Measurements from ENCODE around the gene OR9Q1. TPM values are rescaled to one million over a fixed set of nuclear protein-coding genes. Genes with fewer than 3 reads are reported as not detected.

OR9Q1 gene
- total RNA-seq, 1 donor: not detected

- no peaks in the 10 kb centered on the region for H4K20me1 ChIP-seq (ENCODE audit: insufficient read depth, low read length)
- H3K9me3 ChIP-seq (ENCODE audit: low read depth, low read length): no peaks in the 10 kb centered on the region
- no peak for TF ChIP-seq CTCF (IDR thresholded peaks at IDR 0.05; ENCODE audit: extremely low read depth, low read depth, low read length)
- H3K79me2 ChIP-seq (ENCODE audit: insufficient read depth, low read length): no peaks in the 10 kb centered on the region
- H3K4me1 ChIP-seq (ENCODE audit: insufficient read depth, low read length): no peaks in the 10 kb centered on the region
- H3K4me3 ChIP-seq (ENCODE audit: insufficient read depth, low read length): no peak overlapping the region
- no peaks in the 10 kb centered on the region for H3K36me3 ChIP-seq (ENCODE audit: insufficient read depth, low read length)
- H2AFZ ChIP-seq (ENCODE audit: low read length): no peak overlapping the region
- H3K27ac ChIP-seq (ENCODE audit: low read depth, low read length): no peak overlapping the region
- no peaks in the 10 kb centered on the region for H3K27me3 ChIP-seq (ENCODE audit: insufficient read depth, low read length)
- DNase-seq (ENCODE audit: insufficient read length, low spot score, missing footprints): no peak
- no peak overlapping the region for H3K4me2 ChIP-seq (ENCODE audit: insufficient read depth, low read length)
Measured at GRCh38 chr11:58164990-58165389, 141.3 kb downstream of the OR9Q1 start.

- Histone ChIP-seq H4K20me1 (ENCODE audit: insufficient read depth, low read length) (no peaks in the 10 kb centered on the region), H2AFZ (ENCODE audit: low read length) (no peak overlapping the region), H3K9me3 (ENCODE audit: low read depth, low read length) (no peaks in the 10 kb centered on the region), H3K27ac (ENCODE audit: low read depth, low read length) (no peak overlapping the region), H3K27me3 (ENCODE audit: insufficient read depth, low read length) (no peaks in the 10 kb centered on the region), H3K4me3 (ENCODE audit: insufficient read depth, low read length) (no peak overlapping the region), H3K79me2 (ENCODE audit: insufficient read depth, low read length) (no peaks in the 10 kb centered on the region), H3K4me2 (ENCODE audit: insufficient read depth, low read length) (no peak overlapping the region), H3K4me1 (ENCODE audit: insufficient read depth, low read length) (no peaks in the 10 kb centered on the region), H3K36me3 (ENCODE audit: insufficient read depth, low read length) (no peaks in the 10 kb centered on the region)
- no peak for DNase-seq (ENCODE audit: insufficient read length, low spot score, missing footprints)
- no peak for TF ChIP-seq CTCF (IDR thresholded peaks at IDR 0.05; ENCODE audit: extremely low read depth, low read depth, low read length)
Measured at GRCh38 chr11:58165504-58166106, 141.9 kb downstream of the OR9Q1 start.

- Histone ChIP-seq H3K27me3 (ENCODE audit: insufficient read depth, low read length) (no peaks in the 10 kb centered on the region), H3K36me3 (ENCODE audit: insufficient read depth, low read length) (no peaks in the 10 kb centered on the region), H3K9me3 (ENCODE audit: low read depth, low read length) (no peaks in the 10 kb centered on the region), H3K79me2 (ENCODE audit: insufficient read depth, low read length) (no peaks in the 10 kb centered on the region), H2AFZ (ENCODE audit: low read length) (no peak overlapping the region), H3K4me1 (ENCODE audit: insufficient read depth, low read length) (no peaks in the 10 kb centered on the region), H3K27ac (ENCODE audit: low read depth, low read length) (no peak overlapping the region), H3K4me3 (ENCODE audit: insufficient read depth, low read length) (no peak overlapping the region), H4K20me1 (ENCODE audit: insufficient read depth, low read length) (no peaks in the 10 kb centered on the region), H3K4me2 (ENCODE audit: insufficient read depth, low read length) (no peak overlapping the region)
- no peak for TF ChIP-seq CTCF (IDR thresholded peaks at IDR 0.05; ENCODE audit: extremely low read depth, low read depth, low read length)
- DNase-seq (ENCODE audit: insufficient read length, low spot score, missing footprints): no peak
Measured at GRCh38 chr11:58177409-58178054, 153.9 kb downstream of the OR9Q1 start.

- no peak for TF ChIP-seq CTCF (IDR thresholded peaks at IDR 0.05; ENCODE audit: extremely low read depth, low read depth, low read length)
- no peak overlapping the region for H2AFZ ChIP-seq (ENCODE audit: low read length)
- no peak overlapping the region for H3K27ac ChIP-seq (ENCODE audit: low read depth, low read length)
- no peaks in the 10 kb centered on the region for H3K79me2 ChIP-seq (ENCODE audit: insufficient read depth, low read length)
- no peaks in the 10 kb centered on the region for H3K36me3 ChIP-seq (ENCODE audit: insufficient read depth, low read length)
- H4K20me1 ChIP-seq (ENCODE audit: insufficient read depth, low read length): no peaks in the 10 kb centered on the region
- H3K4me2 ChIP-seq (ENCODE audit: insufficient read depth, low read length): no peak overlapping the region
- no peak overlapping the region for H3K4me3 ChIP-seq (ENCODE audit: insufficient read depth, low read length)
- no peaks in the 10 kb centered on the region for H3K27me3 ChIP-seq (ENCODE audit: insufficient read depth, low read length)
- no peak for DNase-seq (ENCODE audit: insufficient read length, low spot score, missing footprints)
- H3K4me1 ChIP-seq (ENCODE audit: insufficient read depth, low read length): no peaks in the 10 kb centered on the region
- H3K9me3 ChIP-seq (ENCODE audit: low read depth, low read length): no peaks in the 10 kb centered on the region
Measured at GRCh38 chr11:58178444-58178843, 154.8 kb downstream of the OR9Q1 start.
